Activated naive CD4-positive, alpha-beta T cell treated with Interleukin-2 at 50 U/mL for 16 hours (primary cell): ENCODE results near the gene OR5H6.
"Not testable (repeated sequence)": the region's sequence is repeated elsewhere in the genome, so short reads cannot be mapped to it uniquely, and the experiment has no call there.

Source experiments
- DNase-seq: peaks from one replicate; pipeline ENCODE4 v3.0.0-alpha.2; 2020

Gene OR5H6

DNA sequence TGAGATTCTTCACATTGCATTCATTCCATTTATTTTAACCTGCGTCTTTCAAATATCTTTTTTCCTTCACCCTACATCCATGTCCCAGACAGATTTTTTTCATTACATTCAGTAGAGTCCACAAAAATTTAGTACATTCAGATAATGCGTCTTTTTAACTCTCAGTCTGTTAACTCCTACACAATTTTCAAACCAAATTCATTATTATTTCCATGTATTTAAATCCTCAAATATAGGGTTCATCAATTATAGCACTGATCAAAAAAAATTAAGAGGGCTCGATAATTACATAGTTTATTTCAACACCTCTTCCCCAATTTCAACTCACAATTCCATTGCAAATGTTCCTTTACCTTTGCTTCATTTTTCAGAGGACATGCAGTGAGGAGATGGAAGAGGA, at the start of gene OR5H6:
TSS of gene OR5H6 (plus strand) at position 301 of the 400 bp plus-strand sequence. CDS start at position 390, 89 bp downstream.
- DNase-seq: no peak

DNA sequence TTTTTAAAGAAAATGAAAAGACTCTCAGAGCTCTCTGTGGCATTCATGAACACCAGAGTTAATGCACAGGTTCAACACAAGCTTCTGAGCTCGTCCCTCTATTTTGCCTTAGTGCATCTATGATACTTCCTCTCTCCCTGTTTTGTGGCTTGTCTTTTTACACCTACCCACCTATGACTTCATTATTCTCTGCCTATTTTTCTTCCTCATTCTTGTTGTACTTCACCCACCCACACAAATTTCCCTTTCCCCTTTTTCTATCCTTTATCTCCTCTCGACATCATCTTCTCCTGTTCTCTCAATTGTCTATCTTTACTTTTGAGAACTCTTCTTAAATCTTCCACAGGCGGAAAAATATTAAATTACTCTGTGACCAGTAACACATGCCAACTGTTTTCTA, 49.0 kb upstream of the OR5H6 start:
- DNase-seq: no peak

DNA sequence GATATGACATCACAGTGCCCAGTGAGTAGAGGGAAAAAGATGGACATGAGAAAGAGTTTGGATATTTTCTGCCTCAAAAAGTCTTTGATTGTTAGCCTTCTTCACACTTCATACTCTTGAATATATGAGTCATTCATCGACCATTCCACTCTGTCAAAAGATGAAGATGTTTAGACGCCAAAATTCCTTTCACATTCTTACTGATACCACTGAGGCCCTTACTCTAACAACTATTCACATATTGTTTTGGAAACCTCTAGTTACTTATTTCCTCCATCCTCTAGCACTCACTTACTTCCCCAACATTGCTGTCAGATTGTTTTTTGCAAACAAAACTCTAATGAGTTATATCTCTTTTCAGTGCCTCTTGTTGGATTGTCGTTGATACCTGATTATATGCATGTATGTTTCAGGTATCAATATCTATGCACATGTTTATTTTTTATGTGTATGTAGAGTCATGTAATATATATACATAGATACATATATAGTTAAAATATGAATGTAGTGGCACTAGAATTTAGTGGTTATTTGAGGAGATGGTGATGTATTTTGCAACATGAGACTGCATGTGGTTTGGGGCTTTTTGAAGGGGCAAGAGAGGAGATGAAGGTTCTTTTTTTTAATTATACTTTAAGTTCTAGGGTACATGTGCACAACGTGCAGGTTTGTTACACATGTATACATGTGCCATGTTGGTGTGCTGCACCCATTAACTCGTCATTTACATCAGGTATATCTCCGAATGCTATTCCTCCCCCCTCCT, 40.0 kb upstream of the OR5H6 start:
- no peak for DNase-seq

DNA sequence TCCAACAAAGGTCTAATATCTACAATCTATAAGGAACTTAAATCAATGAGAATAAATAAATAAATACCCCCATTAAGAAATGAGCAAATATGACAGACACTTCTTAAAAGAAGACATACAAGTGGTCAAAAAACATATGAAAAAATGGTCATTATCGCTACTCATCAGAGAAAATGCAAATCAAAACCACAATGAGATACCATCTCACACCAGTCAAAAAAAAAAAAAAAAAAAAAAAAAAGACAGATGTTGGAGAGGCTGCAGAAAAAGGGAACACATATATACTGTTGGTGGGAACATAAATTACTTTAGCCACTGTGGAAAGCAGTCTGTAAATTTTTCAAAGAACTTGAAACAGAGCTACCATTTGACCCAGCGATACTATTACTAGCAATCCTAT, 31.6 kb upstream of the OR5H6 start:
- DNase-seq: no peak

DNA sequence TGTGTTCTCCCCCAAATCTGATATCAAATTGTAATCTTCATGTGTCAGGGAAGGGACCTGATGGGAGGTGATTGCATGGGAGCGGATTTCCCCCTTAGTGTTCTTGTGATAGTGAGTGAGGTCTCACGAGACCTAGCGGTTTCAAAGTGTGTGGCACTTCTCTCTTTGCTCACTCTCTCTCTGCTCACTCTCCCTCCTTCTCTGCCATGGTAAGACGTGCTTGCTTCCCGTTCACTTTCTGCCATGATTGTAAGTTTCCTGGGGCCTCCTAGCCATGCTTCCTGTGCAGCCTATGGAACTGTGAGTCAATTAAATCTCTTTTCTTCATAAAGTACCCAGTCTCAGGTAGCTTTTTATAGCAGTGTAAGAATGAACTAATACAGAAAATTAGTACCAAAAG, 30.6 kb upstream of the OR5H6 start:
- no peak for DNase-seq

DNA sequence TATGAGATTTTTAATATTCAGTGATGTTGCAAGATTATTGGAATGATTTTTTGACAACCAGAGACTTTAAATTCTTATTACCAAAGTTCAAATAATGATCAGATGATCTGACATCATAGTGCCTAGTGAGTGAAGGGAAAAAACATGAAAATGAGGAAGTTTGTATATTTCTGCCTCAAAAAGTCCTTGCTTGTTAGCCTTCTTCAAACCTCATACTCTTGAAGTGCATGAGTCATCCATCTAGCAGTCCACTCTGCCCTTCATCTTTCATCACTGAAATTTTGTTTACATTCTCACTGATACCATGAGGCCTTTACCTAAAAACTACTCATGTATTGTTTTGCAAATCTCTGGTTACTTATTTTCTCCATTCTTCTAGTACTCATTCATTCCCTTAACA, 23.9 kb upstream of the OR5H6 start:
- DNase-seq: no peak

DNA sequence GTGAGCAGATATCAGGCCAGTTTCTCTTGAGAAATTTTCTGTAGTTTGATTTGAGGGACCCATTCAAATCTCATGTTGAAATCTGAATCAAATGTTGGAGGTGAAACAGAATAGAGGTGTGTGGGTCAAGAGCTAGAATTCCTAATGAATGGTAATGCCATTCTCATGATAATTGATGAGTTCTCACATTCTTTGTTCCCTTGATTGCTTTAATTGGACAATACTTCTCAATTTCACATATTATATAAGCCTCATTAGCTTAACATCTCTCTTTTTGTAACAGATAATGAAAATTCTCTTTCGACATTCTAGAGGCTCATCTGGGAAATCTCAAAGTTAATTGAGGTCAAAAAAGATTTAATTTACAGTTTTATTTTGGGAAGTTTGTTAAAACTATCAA, 21.9 kb upstream of the OR5H6 start:
- no peak for DNase-seq

DNA sequence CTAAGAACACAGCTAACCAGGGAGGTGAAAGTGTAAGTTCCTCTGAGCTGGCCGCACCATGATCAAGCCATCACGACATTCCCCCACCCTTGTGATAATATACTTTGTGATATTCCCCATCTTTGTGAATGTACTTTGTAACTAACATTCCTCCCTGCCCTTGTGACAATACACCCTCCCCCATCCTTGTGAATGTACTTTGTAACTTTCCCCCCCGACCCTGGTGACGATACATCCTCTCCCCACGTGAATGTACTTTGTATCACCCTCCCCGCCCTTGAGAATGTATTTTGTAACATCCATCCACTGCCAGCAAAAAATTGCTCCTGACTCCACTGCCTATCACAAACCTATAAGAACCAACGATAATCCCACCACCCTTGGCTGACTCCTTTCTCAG, 20.2 kb upstream of the OR5H6 start:
- DNase-seq: no peak

DNA sequence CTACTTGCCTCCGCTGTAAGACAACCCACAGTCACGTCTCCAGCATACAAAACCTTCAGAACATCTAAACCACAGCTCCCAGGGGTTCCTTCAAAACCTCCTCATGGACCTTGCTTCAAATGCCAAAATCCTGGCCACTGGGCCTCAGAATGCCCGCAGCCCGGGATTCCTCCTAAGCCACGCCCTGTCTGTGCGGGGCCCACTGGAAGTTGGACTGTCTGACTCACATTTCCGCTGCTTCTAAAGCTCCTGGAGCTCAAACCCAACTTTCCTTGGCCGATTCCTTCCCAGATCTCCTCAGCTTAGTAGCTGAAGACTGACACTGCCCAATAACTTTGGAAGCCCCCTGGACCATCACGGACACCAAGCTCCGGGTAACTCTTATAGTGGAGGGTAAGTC, 17.9 kb upstream of the OR5H6 start:
- DNase-seq: no peak

DNA sequence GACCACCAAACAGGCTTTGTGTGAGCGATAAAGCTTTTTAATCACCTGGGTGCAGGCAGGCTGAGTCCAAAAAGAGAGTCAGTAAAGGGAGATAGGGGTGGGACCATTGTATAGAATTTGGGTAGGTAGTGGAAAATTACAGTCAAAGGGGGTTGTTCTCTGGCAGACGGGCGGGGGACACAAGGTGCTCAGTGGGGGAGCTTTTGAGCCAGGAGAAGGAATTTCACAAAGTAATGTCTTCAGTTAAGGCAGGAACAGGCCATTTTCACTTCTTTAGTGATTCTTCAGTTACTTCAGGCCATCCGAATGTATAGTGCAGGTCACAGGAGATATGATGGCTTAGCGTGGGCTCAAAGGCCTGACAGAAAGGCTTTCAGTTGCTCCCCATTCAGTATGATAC, 8.0 kb upstream of the OR5H6 start:
- DNase-seq: not testable (repeated sequence)

DNA sequence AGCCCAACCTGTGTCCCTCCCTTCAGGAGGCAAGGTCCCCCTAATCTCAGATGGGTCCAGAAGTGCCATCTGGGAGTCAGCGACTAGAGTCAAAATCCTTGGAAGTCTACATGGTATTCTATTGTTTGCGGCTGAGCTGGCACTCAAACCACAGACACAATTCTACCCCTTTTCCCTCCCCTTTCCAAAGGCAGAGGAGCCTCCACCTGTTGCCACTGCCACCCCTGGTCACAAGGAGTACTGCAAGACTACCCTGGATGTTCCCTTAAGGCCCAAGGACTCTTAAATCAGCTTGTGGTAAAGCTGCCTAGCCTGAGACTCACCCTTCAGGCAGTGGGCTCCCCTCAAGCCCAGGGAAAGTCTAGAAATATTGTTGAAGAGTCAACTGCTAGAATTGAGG, 4.3 kb upstream of the OR5H6 start:
- no peak for DNase-seq

DNA sequence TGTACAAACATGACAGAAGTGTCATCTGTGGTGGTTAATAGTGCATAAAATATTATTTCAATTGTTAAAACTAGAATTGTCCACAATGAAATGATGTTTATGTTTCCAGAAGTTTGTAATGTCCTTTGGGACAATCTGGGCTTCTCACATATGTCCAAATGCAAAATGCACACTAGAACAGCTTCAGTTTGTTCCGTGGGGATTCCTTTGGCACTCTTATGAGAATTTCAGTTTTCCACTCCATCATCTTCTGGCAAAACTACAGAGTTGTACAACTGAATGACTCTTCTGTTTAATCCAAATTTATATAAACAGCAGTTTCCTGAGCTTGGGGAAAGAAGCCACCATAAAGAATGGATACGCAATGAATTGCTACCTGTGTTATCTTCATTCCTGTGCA, 2.0 kb upstream of the OR5H6 start:
- no peak for DNase-seq

DNA sequence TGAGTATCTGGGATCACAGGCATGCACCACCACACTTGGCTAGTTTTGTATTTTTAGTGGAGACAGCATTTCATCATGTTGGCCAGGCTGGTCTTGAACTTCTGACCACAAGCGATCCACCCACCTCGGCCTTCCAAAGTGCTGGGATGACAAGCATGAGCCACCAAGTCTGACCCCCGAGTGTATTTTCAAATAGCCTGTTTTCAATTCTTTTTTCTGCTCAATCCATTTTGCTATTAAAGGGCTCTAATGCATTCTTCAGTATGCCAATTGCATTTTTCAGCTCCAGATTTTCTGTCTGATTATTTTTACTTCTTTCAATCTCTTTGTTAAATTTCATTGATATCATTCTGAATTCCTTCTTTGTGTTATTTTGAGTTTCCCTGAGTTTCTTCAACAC, 5.8 kb downstream of the OR5H6 start:
- DNase-seq: no peak

DNA sequence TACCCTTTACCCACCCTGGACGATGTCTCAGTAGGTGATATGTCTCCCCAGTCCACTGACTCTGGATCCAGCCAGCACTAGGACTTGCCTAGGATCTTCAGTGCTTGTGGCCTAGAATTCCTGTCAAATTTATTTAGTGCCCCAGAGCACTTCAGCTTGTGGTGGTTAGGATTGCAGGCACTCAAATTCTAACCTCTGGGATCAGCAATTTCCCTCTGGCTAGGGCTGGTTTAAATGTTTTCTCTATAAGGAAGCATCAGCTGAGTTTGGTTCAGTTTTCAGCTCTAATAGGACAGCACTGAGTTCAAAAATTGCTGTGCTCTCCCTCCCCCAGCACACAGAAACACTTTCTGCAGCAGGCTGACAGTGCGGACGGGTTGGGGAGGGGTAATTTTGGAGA, 8.1 kb downstream of the OR5H6 start:
- DNase-seq: no peak

DNA sequence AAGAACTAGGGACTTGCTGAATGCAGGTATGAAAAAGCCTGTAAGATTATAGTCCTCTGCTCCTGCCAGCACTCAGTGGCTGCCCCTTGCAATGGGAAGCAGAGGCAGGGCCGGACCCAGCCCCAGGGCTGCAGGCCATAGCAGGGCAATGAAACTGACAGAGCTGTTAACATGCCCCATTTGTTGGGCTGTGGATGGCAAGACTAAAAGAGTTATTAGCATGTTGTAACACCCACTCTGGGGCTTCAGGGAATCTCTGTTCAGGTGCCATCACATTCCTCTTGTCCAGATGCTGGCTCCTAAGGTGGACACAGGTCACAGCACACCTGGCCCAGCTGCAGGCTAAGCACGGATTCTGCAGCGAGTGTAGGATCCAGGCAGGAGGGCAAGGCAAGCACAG, 10.9 kb downstream of the OR5H6 start:
- no peak for DNase-seq

DNA sequence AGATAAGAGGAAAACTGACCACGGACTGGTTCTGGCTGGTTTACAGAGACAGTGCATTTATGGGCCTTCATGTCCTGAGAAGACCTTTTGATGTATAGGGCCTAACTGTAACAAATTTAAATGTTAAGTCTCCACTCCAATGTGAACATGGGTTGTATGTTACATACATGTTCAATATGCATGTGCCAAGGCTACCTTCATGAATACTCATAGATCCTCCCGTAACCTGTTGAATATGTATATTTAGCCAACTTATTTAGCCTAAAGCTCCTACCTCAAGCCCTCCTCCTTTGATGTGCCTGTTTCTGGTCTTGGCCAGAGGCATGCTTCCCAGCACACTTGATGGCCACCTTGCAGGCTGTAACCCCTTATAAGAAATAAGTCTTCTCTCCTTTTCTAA, 18.2 kb downstream of the OR5H6 start, which contains the start of gene OR5H2:
TSS of gene OR5H2 (plus strand) at position 301 of the 400 bp plus-strand sequence. CDS start 398 bp downstream, outside the sequence.
- DNase-seq: no peak

DNA sequence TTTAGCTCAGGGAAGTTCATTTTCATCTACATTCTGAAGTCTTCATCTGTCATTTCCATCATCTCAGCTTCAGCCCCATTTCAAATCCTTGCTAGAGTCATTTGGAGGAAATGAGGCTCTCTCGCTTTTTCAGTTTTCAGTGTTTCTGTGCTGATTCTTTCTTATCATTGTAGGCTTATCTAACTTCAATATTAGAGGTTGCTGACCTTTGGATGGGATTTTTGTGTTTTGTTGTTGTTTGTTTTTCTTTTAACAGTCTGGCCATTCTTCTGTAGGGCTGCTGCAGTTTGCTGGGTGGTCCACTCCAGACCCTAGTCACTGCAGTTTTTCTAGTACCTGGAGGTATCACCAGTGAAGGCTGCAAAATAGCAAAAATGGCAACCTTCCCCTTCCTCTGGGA, 26.9 kb downstream of the OR5H6 start:
- no peak for DNase-seq

DNA sequence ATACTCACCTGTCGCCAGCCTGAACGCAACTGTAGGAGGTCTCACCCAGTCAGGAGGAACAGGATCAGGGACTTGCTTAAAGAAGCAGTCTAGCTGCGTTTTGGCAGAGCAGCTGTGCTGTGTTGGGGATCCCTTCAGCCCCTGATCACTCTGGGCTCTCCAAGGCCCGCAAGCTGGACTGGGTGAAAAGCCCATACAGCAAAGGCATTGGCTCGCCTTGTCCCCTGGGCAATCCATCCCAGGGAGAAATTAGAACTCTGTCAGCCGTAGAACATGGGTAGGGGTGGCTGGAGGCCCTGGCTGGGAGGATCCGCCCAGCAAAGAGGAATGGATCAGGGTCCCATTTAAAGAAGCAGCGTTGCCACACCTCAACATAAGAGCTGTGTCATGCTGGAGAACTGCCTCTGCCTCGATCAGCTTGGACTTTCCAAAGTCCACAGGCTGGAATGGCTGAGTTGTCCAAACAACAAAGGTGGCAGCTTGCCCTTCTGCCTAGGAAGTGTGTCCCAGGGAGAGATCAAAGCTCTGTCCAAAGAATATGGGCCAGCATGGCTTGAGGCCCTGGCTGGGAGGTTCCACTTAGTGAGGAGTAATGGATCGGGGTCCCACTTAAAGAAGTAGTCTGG, 27.4 kb downstream of the OR5H6 start:
- no peak for DNase-seq
